Parathyroid adenoma (tissue), 2 donors: ENCODE measurements around the gene COL18A1.

Experiments used
- H2AFZ ChIP-seq: fragments of 300-600 bp; sonication (generic); one replicate; pipeline ENCODE4 v1.7.0; 2017; ENCODE audit warnings: antibody characterized with exemption, mild to moderate bottlenecking
- H3K27ac ChIP-seq: fragments of 300-600 bp; sonication (generic); one replicate; pipeline ENCODE4 v1.7.0; 2017
- H3K27me3 ChIP-seq: fragments of 300-600 bp; sonication (generic); one replicate; pipeline ENCODE4 v1.7.0; 2017; ENCODE audit warnings: low read length; ENCODE audit not compliant: control insufficient read depth, insufficient read depth
- H3K36me3 ChIP-seq: fragments of 300-600 bp; sonication (generic); one replicate; pipeline ENCODE4 v1.7.0; 2017; ENCODE audit warnings: low read length; ENCODE audit not compliant: control insufficient read depth, insufficient read depth
- H3K4me1 ChIP-seq: fragments of 300-600 bp; sonication (generic); one replicate; pipeline ENCODE4 v1.7.0; 2017; ENCODE audit warnings: control low read depth
- H3K4me2 ChIP-seq: fragments of 300-600 bp; sonication (generic); one replicate; pipeline ENCODE4 v1.7.0; 2017; ENCODE audit warnings: low read length
- H3K4me3 ChIP-seq: fragments of 300-600 bp; sonication (generic); one replicate; pipeline ENCODE4 v1.7.0; 2017; ENCODE audit warnings: low read depth, low read length
- H3K79me2 ChIP-seq: fragments of 300-600 bp; sonication (generic); one replicate; pipeline ENCODE4 v1.7.0; 2017; ENCODE audit warnings: control low read depth
- H3K9ac ChIP-seq: fragments of 300-600 bp; sonication (generic); one replicate; pipeline ENCODE4 v1.7.0; 2017; ENCODE audit warnings: mild to moderate bottlenecking
- H3K9me3 ChIP-seq: fragments of 300-600 bp; sonication (generic); one replicate; pipeline ENCODE4 v1.7.0; 2017; ENCODE audit warnings: low read length; ENCODE audit not compliant: control insufficient read depth
- TF ChIP-seq, protein P1 (sequence below): fragments of 300-600 bp; sonication (generic); IDR thresholded peaks from one replicate; pipeline ENCODE4 v1.7.0; 2017; ENCODE audit warnings: antibody characterized with exemption, mild to moderate bottlenecking
- donor health status: primary hyperparathyroidism.

COL18A1 gene

GRCh38 chr21:45457832-45458172 lies 52.8 kb downstream of the COL18A1 start:
- no peaks in the 10 kb centered on the region for H3K79me2 ChIP-seq
- no peaks in the 10 kb centered on the region for H3K36me3 ChIP-seq
- no peak overlapping the region for H3K9ac ChIP-seq
- no peaks in the 10 kb centered on the region for H3K9me3 ChIP-seq
- H3K4me1 ChIP-seq, result no peaks in the 10 kb centered on the region
- H3K4me3 ChIP-seq, result no peak overlapping the region
- H3K27me3 ChIP-seq, result no peaks in the 10 kb centered on the region
- no peak overlapping the region for H2AFZ ChIP-seq
- no peak overlapping the region for H3K4me2 ChIP-seq
- TF ChIP-seq, protein P1, sequence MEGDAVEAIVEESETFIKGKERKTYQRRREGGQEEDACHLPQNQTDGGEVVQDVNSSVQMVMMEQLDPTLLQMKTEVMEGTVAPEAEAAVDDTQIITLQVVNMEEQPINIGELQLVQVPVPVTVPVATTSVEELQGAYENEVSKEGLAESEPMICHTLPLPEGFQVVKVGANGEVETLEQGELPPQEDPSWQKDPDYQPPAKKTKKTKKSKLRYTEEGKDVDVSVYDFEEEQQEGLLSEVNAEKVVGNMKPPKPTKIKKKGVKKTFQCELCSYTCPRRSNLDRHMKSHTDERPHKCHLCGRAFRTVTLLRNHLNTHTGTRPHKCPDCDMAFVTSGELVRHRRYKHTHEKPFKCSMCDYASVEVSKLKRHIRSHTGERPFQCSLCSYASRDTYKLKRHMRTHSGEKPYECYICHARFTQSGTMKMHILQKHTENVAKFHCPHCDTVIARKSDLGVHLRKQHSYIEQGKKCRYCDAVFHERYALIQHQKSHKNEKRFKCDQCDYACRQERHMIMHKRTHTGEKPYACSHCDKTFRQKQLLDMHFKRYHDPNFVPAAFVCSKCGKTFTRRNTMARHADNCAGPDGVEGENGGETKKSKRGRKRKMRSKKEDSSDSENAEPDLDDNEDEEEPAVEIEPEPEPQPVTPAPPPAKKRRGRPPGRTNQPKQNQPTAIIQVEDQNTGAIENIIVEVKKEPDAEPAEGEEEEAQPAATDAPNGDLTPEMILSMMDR, result no peak
- no peak overlapping the region for H3K27ac ChIP-seq

DNA sequence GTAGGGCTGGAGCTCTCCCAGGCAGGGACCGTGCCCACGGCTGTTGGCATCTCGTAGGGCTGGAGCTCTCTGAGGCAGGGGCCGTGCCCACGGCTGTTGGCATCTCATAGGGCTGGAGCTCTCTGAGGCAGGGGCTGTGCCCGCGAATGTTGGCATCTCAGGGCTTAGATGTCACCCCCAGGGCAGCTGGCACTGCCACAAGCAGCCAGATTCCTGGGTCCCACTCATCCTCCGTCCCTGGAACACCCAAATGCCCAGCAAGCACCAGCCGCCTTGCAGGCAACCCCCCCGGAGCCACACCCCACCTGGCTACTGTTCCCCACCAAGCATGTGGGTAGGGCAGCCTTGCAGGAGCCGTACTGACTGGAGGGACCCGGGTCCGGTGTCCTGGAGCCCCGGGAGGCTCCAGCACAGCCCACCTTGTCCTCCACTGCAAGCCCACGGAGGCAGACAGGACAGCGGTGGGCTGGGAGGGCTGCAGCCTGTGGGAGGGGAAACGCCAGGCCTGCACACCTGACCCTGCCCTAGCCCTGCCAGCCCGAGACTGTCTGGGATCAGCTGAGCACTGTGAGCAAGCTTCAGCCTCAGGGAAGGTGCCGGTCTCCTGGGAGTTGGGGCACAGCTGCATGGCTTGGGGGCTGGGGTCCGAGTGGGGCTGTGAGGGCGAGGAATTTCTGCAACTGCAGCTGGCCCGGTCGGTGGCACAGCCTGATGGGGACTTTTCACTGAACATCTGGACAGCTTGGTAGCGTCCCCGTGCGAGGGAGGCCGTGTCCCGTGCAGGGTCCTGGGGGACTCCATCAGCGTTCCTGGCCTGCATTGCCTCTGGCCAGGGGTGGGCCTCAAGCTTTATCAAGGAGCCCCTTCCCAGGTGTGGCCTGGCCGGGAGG lies 53.6 kb downstream of the COL18A1 start:
- Histone ChIP-seq H3K4me2 (no peak overlapping the region), H3K4me3 (no peak overlapping the region), H3K9me3 (no peaks in the 10 kb centered on the region), H3K27ac (no peak overlapping the region), H3K36me3 (no peaks in the 10 kb centered on the region), H3K27me3 (no peaks in the 10 kb centered on the region), H3K79me2 (no peaks in the 10 kb centered on the region), H2AFZ (no peak overlapping the region), H3K9ac (no peak overlapping the region), H3K4me1 (no peaks in the 10 kb centered on the region)
- TF ChIP-seq, protein P1, result no peak

DNA sequence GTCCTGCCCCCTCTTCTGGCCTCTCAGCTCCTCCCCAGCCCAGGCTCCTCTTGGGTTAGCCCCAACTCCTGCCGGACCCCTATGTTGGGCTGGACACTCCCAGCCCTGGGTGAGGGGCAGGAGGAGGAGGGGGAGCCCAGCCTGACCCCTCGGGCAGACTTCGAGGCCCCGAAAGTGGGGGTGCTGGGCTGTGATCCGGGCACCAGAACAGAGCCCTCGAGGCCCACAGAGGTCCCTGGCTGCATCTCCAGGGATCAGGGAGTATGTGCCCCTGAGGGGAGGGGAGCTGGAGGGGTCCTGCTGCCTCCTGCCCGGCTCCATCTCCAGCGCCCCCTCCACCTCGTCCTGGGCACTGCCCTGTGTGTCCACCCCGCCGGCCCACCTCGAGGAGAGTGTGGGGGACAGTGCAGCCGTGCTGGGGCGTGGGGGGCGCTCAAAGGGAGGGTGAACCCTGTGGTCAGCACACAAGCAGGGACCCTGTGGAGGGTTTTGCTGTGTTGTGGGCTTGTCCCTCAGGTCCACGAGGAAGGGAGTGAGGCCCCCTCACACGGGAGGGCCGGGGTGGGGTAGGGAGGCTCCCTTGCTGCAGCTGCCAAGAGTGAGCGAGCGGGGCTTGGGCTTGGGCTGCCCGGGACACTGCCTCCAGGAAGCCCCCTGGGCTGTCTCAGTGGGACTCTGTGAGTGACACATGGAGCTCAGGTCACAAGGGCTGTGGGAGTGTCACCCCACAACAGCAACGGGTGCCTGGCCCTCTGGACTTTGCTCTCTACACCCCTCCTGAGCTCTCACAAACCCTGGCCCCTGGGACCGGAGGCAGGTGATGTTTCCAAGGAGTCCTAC lies 54.4 kb downstream of the COL18A1 start:
- no peaks in the 10 kb centered on the region for H3K36me3 ChIP-seq
- no peak overlapping the region for H3K4me3 ChIP-seq
- no peaks in the 10 kb centered on the region for H3K27me3 ChIP-seq
- no peaks in the 10 kb centered on the region for H3K79me2 ChIP-seq
- H3K4me2 ChIP-seq, result no peak overlapping the region
- H3K27ac ChIP-seq, result no peak overlapping the region
- no peak overlapping the region for H2AFZ ChIP-seq
- H3K9me3 ChIP-seq, result no peaks in the 10 kb centered on the region
- no peak overlapping the region for H3K9ac ChIP-seq
- TF ChIP-seq, protein P1, result no peak
- H3K4me1 ChIP-seq, result no peaks in the 10 kb centered on the region

- Histone ChIP-seq H3K4me2 (no peak overlapping the region), H3K4me3 (no peak overlapping the region), H2AFZ (no peak overlapping the region), H3K4me1 (no peaks in the 10 kb centered on the region), H3K36me3 (no peaks in the 10 kb centered on the region), H3K9ac (no peak overlapping the region), H3K27ac (no peak overlapping the region), H3K9me3 (no peaks in the 10 kb centered on the region), H3K27me3 (no peaks in the 10 kb centered on the region), H3K79me2 (no peaks in the 10 kb centered on the region)
- TF ChIP-seq, protein P1, result no peak
Measured at GRCh38 chr21:45460011-45460565, 55.1 kb downstream of the COL18A1 start.
